ENCODE results near the gene DR1.

Gene DR1

GRCh38 chr1:93414749-93415148 is 69.0 kb downstream of the DR1 start:
- Histone ChIP-seq H3K36me3 (ENCODE audit: low read depth) (no peaks in the 10 kb centered on the region), H3K27me3 (ENCODE audit: insufficient read depth, poor library complexity, severe bottlenecking) (no peaks in the 10 kb centered on the region), H3K4me3 (ENCODE audit: severe bottlenecking) (no peak overlapping the region), H3K27ac (ENCODE audit: poor library complexity, severe bottlenecking) (no peak overlapping the region), H3K4me1 (ENCODE audit: insufficient read depth, poor library complexity, severe bottlenecking) (no peaks in the 10 kb centered on the region), H3K9me3 (ENCODE audit: severe bottlenecking) (no peaks in the 10 kb centered on the region)
- DNase-seq (ENCODE audit: low spot score), result no peak
- no peak for TF ChIP-seq CTCF (IDR thresholded peaks at IDR 0.05; ENCODE audit: poor library complexity, severe bottlenecking)
- ATAC-seq (ENCODE audit: low read depth), result no peak

- Histone ChIP-seq H3K9me3 (ENCODE audit: severe bottlenecking) (no peaks in the 10 kb centered on the region), H3K27ac (ENCODE audit: poor library complexity, severe bottlenecking) (no peak overlapping the region), H3K36me3 (ENCODE audit: low read depth) (no peaks in the 10 kb centered on the region), H3K4me1 (ENCODE audit: insufficient read depth, poor library complexity, severe bottlenecking) (no peaks in the 10 kb centered on the region), H3K27me3 (ENCODE audit: insufficient read depth, poor library complexity, severe bottlenecking) (no peaks in the 10 kb centered on the region), H3K4me3 (ENCODE audit: severe bottlenecking) (no peak overlapping the region)
- TF ChIP-seq CTCF (IDR thresholded peaks at IDR 0.05; ENCODE audit: poor library complexity, severe bottlenecking), result no peak
- DNase-seq (ENCODE audit: low spot score), result no peak
- ATAC-seq (ENCODE audit: low read depth), result no peak
Observed at GRCh38 chr1:93415296-93415695, 69.6 kb downstream of the DR1 start.

GRCh38 chr1:93416183-93416582 is 70.5 kb downstream of the DR1 start:
- H3K4me3 ChIP-seq (ENCODE audit: severe bottlenecking), result no peak overlapping the region
- DNase-seq (ENCODE audit: low spot score) (no peak), ATAC-seq (ENCODE audit: low read depth) (no peak)
- H3K27ac ChIP-seq (ENCODE audit: poor library complexity, severe bottlenecking), result no peak overlapping the region
- no peaks in the 10 kb centered on the region for H3K4me1 ChIP-seq (ENCODE audit: insufficient read depth, poor library complexity, severe bottlenecking)
- H3K9me3 ChIP-seq (ENCODE audit: severe bottlenecking), result no peaks in the 10 kb centered on the region
- no peaks in the 10 kb centered on the region for H3K36me3 ChIP-seq (ENCODE audit: low read depth)
- H3K27me3 ChIP-seq (ENCODE audit: insufficient read depth, poor library complexity, severe bottlenecking), result no peaks in the 10 kb centered on the region
- TF ChIP-seq CTCF (IDR thresholded peaks at IDR 0.05; ENCODE audit: poor library complexity, severe bottlenecking), result no peak
